ENCODE measurements around the gene ZNF549. TPM values are rescaled to one million over a fixed set of nuclear protein-coding genes. Genes with fewer than 3 reads are reported as not detected.

The ZNF549 gene
- total RNA-seq, 3 donors from 2014 or later (not counting 1 experiment from before 2014, with no cell fraction given): 7.1 to 12.1 (median 8.6) TPM

DNA sequence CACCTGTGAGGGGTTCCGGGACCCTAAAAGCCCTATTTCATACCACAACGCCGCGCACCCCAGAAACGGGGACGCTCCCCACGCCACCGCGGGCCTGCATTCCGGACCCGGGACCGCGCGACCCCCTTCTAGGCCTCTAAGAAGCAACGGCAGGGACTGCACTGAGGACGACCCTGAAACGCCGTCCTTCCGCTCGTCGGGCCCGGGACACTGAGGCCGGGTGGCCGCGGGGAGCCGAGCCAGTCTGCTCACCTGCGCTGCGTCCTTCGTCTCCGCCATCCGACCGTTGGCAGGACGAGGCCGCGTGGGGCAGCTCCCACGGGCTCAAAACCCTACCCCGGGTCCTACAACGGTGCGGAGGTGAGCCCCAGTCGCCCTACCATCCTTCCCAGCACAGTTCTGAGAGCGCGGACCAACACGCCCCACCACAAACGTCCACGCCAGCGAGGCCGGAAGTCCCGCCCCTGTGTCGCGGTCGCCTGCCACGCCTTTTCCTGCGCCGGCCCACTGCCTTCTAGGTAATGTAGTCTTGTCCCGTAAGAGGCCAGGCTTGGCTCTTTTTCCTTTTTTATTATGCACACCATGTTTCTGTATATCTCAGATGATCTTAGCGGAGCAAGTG, 32.4 kb downstream of the ZNF549 start, which contains the start of gene ZNF550:
Gene ZNF550, minus strand, starts transcription at position 460 of the 622 bp plus-strand sequence. Its CDS starts 181 bp downstream, at position 279.
- intact Hi-C loops (cut with micrococcal nuclease): loop anchor here (1.0 kb wide), 2 partner anchors 19 to 124 kb away; partner anchors contain the start of genes ZNF416 and ZNF749
- Mint-ChIP-seq H3K9me3 (peaks cover 5 to 8% of the 10 kb centered on the region in 2 donors), H3K4me1 (peaks cover 33 to 34% of the 10 kb centered on the region in 2 donors), H3K36me3 (peaks cover 46% of the 10 kb centered on the region), H3K27me3 (ENCODE audit: low read depth in 2 of 2) (peaks cover 0 to 8% of the 10 kb centered on the region in 2 donors), H3K4me3 (peak within 1 kb of the TSS; percentile 98), H3K27ac (peak within 1 kb of the TSS; percentile 87 to 94)
- under 1% methylated on average over 56 of the region's 56 CpGs for WGBS (ENCODE audit: insufficient coverage)
- Histone ChIP-seq H3K9me3 (ENCODE audit: control insufficient read depth, insufficient read depth, low read length) (peaks cover 27% of the 10 kb centered on the region), H3K4me1 (ENCODE audit: control insufficient read depth, insufficient read depth, low read length) (peaks cover 19% of the 10 kb centered on the region), H3K27me3 (ENCODE audit: control insufficient read depth, insufficient read depth, low read length) (no peaks in the 10 kb centered on the region), H3K27ac (ENCODE audit: low read length) (peak within 1 kb of the TSS; percentile 65), H3K4me3 (ENCODE audit: low read length) (peak within 1 kb of the TSS; percentile 93), H3K36me3 (ENCODE audit: control insufficient read depth, insufficient read depth, low read length) (peaks cover 13% of the 10 kb centered on the region)
- DNase-seq: peak; percentile 84 to 90
- ATAC-seq: peak; percentile 94 to 99 (median 98)
- TF ChIP-seq, protein P1, sequence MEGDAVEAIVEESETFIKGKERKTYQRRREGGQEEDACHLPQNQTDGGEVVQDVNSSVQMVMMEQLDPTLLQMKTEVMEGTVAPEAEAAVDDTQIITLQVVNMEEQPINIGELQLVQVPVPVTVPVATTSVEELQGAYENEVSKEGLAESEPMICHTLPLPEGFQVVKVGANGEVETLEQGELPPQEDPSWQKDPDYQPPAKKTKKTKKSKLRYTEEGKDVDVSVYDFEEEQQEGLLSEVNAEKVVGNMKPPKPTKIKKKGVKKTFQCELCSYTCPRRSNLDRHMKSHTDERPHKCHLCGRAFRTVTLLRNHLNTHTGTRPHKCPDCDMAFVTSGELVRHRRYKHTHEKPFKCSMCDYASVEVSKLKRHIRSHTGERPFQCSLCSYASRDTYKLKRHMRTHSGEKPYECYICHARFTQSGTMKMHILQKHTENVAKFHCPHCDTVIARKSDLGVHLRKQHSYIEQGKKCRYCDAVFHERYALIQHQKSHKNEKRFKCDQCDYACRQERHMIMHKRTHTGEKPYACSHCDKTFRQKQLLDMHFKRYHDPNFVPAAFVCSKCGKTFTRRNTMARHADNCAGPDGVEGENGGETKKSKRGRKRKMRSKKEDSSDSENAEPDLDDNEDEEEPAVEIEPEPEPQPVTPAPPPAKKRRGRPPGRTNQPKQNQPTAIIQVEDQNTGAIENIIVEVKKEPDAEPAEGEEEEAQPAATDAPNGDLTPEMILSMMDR (IDR thresholded peaks at IDR 0.05): no peak

DNA sequence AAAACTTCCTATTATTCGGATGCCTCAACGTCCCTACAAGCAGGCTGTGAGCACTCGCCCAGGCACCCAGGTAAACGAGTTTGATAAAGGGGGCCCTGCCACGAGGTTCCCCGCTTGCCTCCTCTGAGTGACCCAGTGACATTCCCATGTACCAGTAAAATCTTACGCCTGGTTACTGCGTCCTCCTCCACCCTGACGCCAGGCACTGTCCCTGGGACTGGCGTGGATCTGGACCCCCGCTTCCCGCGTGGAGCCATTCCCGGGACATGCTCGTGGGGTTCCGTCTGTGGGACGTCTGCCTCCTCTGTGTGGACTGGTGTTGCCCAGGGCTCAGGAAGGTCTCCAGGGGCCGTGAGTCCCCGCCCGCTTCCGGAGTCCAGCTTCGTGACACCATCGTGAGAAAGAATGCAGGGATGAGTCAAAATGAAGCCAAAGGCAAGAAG, 32.9 kb downstream of the ZNF549 start:
- H3K4me1 Mint-ChIP-seq: peaks cover 33 to 34% of the 10 kb centered on the region in 2 donors
- peaks cover 31% of the 10 kb centered on the region for H3K9me3 ChIP-seq (ENCODE audit: control insufficient read depth, insufficient read depth, low read length)
- DNase-seq: no peak
- intact Hi-C loops (cut with micrococcal nuclease): no loop called here
- 43% methylated on average over 23 of the region's 23 CpGs for WGBS (ENCODE audit: insufficient coverage)
- H3K4me1 ChIP-seq (ENCODE audit: control insufficient read depth, insufficient read depth, low read length): peaks cover 19% of the 10 kb centered on the region
- peak overlapping the region; percentile 65 for H3K27ac ChIP-seq (ENCODE audit: low read length)
- H3K27me3 Mint-ChIP-seq (ENCODE audit: low read depth in 2 of 2): peaks cover 0 to 8% of the 10 kb centered on the region in 2 donors
- TF ChIP-seq, protein P1 (IDR thresholded peaks at IDR 0.05): no peak
- ATAC-seq: no peak
- peaks cover 45% of the 10 kb centered on the region for H3K36me3 Mint-ChIP-seq
- H3K4me3 Mint-ChIP-seq: peak overlapping the region; percentile 98
- peak overlapping the region; percentile 93 for H3K4me3 ChIP-seq (ENCODE audit: low read length)
- H3K27me3 ChIP-seq (ENCODE audit: control insufficient read depth, insufficient read depth, low read length): no peaks in the 10 kb centered on the region
- peak overlapping the region; percentile 87 to 94 for H3K27ac Mint-ChIP-seq
- peaks cover 9% of the 10 kb centered on the region for H3K36me3 ChIP-seq (ENCODE audit: control insufficient read depth, insufficient read depth, low read length)
- H3K9me3 Mint-ChIP-seq: peaks cover 5 to 9% of the 10 kb centered on the region in 2 donors

DNA sequence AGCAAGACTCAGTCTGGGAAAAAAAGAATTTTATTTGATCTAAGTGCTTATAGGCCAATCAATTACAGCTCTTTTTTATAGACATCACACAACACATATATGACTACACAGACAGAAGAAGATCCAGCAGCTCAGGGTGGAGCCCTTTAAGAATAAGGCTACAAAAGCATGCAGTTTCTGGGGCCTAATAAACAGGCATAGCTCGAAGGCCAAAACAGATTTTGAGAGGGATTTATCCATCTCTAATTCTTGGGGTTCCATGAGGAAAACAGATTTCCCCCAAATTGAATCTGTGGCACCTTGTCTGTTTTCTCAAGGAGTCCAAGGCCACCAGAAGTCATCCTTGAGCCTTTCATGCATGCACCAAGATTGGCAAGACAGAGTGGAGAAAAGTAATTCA, 36.4 kb downstream of the ZNF549 start:
- peaks cover 16% of the 10 kb centered on the region for H3K4me1 ChIP-seq (ENCODE audit: control insufficient read depth, insufficient read depth, low read length)
- H3K9me3 ChIP-seq (ENCODE audit: control insufficient read depth, insufficient read depth, low read length): peaks cover 56% of the 10 kb centered on the region
- intact Hi-C loops (cut with micrococcal nuclease): no loop called here
- H3K4me1 Mint-ChIP-seq: peaks cover 19 to 27% of the 10 kb centered on the region in 2 donors
- H3K36me3 Mint-ChIP-seq: peaks cover 52% of the 10 kb centered on the region
- H3K27ac ChIP-seq (ENCODE audit: low read length): no peak overlapping the region
- DNase-seq (no peak), ATAC-seq (no peak)
- H3K36me3 ChIP-seq (ENCODE audit: control insufficient read depth, insufficient read depth, low read length): no peaks in the 10 kb centered on the region
- H3K4me3 ChIP-seq (ENCODE audit: low read length): no peak overlapping the region
- no peaks in the 10 kb centered on the region for H3K27me3 ChIP-seq (ENCODE audit: control insufficient read depth, insufficient read depth, low read length)
- H3K27me3 Mint-ChIP-seq (ENCODE audit: low read depth in 2 of 2): peaks cover 0 to 8% of the 10 kb centered on the region in 2 donors
- H3K4me3 Mint-ChIP-seq: no peak overlapping the region
- peaks cover 9 to 22% of the 10 kb centered on the region in 2 donors for H3K9me3 Mint-ChIP-seq
- WGBS (ENCODE audit: insufficient coverage): 50% methylated on average over 1 of the region's 1 CpG
- no peak overlapping the region for H3K27ac Mint-ChIP-seq
- TF ChIP-seq, protein P1 (IDR thresholded peaks at IDR 0.05): no peak

Data from natural killer cell (primary cell).